ENCODE results near the gene CDKAL1.
"Not testable (repeated sequence)": the region's sequence is repeated elsewhere in the genome, so short reads cannot be mapped to it uniquely, and the experiment has no call there.

Gene CDKAL1

GRCh38 chr6:21219241-21219640 lies 685.0 kb downstream of the CDKAL1 start:
- no peak for DNase-seq (ENCODE audit: low spot score)

GRCh38 chr6:21219856-21220255 lies 685.6 kb downstream of the CDKAL1 start:
- DNase-seq (ENCODE audit: low spot score): no peak

GRCh38 chr6:21220271-21220987 lies 686.2 kb downstream of the CDKAL1 start:
- DNase-seq (ENCODE audit: low spot score): no peak

GRCh38 chr6:21222656-21223055 lies 688.4 kb downstream of the CDKAL1 start:
- no peak for DNase-seq (ENCODE audit: low spot score)

DNA sequence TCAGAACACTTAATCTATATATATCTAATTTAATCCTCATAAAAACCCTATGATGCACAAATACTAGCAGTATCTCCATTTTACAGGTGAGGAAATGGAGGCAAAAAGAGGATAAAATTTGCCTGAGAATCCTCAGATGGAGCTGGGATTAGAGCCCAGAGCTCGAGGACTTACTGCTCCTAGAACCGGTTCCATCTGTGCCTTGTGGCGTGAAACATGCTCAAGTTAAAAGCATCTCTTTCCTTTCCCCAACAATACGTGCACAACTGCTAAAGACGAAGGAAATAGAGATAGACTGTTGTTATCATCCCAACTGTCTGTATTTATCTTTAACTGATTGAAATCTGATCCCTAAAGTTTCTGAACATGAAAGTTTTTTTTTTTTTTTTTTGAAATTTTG lies 691.7 kb downstream of the CDKAL1 start:
- DNase-seq (ENCODE audit: low spot score): no peak

GRCh38 chr6:21227486-21227885 lies 693.2 kb downstream of the CDKAL1 start:
- DNase-seq (ENCODE audit: low spot score): no peak

DNA sequence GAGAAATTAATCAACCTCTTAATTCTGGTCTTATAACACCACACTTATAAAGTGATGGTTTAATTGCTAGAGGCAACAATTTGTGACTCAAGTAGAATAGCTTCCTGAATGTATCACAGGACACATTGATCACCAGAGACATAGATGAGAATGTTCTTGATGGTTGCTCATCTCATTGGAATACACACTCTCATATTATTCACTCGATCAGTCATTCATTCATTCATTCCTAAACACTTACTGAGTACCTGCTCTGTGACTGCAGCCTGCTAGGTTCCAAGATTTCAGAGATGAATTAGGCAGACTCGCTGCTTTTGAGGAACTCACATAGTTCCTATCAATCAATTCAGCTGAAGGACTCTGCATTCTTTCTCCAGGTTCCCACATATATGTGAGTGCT lies 694.2 kb downstream of the CDKAL1 start:
- DNase-seq (ENCODE audit: low spot score): no peak

- no peak for DNase-seq (ENCODE audit: low spot score)
These were observed 694.7 kb downstream of the CDKAL1 start for GRCh38 chr6:21228876-21229460.

DNA sequence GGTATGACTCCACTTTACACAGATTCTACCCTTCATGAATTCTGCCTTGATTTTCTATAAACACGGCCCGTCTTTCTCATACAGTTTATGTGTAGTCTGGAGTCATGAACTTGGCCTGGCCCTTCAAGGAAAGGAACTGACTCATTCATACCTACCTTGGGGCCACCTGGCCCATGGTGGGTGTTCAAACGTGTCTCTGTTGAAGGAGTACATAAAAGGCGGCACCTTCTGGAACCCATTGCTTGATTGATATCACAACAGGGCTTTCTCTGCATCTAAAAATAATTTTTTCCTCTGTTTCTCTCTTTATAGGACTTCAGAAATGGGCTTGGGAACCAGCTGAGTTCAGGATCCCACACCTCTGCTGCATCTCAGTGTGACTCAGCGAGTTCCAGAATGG lies 696.3 kb downstream of the CDKAL1 start:
- DNase-seq (ENCODE audit: low spot score): no peak

GRCh38 chr6:21235162-21235561 lies 700.9 kb downstream of the CDKAL1 start:
- DNase-seq (ENCODE audit: low spot score): no peak

DNA sequence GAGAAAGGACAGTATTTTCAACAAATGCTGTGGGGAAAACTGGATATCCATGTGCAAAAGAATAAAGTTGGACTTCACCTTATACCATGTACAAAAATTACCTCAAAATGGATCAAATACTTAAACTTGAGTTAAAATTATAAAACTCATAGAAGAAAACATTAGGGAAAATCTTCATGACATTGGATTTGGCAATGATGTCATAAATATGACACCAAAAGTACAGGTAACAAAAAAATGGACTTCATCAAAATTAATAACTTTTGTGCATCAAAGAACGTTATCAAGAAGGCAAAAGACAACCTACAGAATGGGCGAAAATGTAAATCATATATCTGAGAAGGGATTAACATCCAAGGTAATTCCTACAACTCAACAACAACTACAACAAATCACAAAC lies 704.0 kb downstream of the CDKAL1 start:
- no peak for DNase-seq (ENCODE audit: low spot score)

DNA sequence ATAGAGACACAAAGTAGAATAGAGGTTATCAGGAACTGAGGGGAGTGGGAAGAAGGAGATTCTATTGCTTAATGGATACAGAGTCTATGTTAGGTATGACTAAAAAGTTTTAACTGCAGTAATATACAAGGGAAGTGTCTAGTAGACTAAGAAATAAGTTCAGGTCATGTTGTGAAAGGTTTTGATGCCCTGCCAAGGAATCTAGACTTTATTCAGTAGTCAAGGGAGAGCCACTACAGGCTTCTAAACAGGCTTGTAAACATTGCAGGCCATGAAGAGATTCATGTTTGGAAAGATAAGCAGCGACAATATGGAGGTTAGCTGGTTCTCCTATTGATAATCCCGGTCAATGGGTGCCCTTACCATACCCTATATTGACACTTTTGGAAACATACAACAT lies 706.5 kb downstream of the CDKAL1 start:
- DNase-seq (ENCODE audit: low spot score): no peak

- no peak for DNase-seq (ENCODE audit: low spot score)
These were observed 707.2 kb downstream of the CDKAL1 start for GRCh38 chr6:21241231-21242130.

GRCh38 chr6:21244897-21245470 lies 710.7 kb downstream of the CDKAL1 start:
- DNase-seq (ENCODE audit: low spot score): no peak

GRCh38 chr6:21245488-21245887 lies 711.2 kb downstream of the CDKAL1 start:
- no peak for DNase-seq (ENCODE audit: low spot score)

- DNase-seq (ENCODE audit: low spot score): no peak
These were observed 711.8 kb downstream of the CDKAL1 start for GRCh38 chr6:21246075-21246474.

DNA sequence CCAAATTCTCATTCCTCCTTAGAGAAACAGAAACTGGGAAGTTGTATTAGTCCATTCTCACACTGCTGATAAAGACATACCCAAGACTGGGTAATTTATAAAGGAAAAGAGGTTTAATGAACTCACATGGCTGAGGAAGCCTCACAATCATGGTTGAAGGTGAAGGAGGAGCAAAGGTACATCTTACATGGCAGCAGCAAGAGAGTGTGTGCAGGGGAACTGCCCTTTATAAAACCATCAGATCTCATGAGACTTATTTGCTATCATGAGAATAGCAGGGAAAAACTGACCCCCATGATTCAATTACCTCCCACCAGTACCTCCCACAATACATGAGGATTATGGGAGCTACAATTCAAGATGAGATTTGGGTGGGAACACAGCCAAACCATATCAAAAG lies 720.2 kb downstream of the CDKAL1 start:
- not testable (repeated sequence) for DNase-seq (ENCODE audit: low spot score)

GRCh38 chr6:21256197-21256596 lies 721.9 kb downstream of the CDKAL1 start:
- DNase-seq (ENCODE audit: low spot score): no peak

GRCh38 chr6:21257125-21257524 lies 722.9 kb downstream of the CDKAL1 start:
- no peak for DNase-seq (ENCODE audit: low spot score)

- no peak for DNase-seq (ENCODE audit: low spot score)
These were observed 724.4 kb downstream of the CDKAL1 start for GRCh38 chr6:21258665-21259064.

DNA sequence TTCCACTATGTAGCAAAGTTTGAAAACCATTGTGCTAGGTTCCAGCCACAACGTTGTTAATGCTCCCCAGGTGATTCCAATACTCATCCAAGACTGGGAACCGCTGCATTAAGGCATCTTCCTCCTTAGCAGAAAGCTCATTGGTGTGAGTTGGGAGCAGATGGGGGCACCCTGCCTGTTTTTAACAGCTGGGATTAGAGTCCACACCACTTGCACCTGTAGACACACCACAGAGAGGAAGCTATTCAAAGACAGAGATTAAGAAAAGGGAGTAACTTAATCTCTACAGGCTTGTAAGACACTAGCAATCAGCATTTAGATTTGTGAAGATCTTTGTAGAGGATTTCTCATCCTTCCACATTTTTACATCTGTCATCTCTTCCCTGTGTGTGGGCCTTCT lies 725.4 kb downstream of the CDKAL1 start:
- no peak for DNase-seq (ENCODE audit: low spot score)

- DNase-seq (ENCODE audit: low spot score): no peak
These were observed 728.2 kb downstream of the CDKAL1 start for GRCh38 chr6:21262504-21262903.

All from activated CD4-positive, alpha-beta T cell treated with anti-CD3 and anti-CD28 coated beads, Interleukin-2, Interleukin-4, amounts not matched to agents 100 ng/mL and 50 ng/mL, durations not matched to agents 16 hours and 8 hours (primary cell).